K562 (cell line): ENCODE results near the gene ADGRA3.

Source experiments
- ARNT ChIP-seq, 2 experiments: fragments of 450-650 bp; IDR thresholded peaks; 2 replicates each; pipeline ENCODE4 v1.6.1; 2016; ENCODE audit warnings: mild to moderate bottlenecking in 1 of 2
- POLR2G ChIP-seq: fragments of 200-400 bp; formaldehyde crosslinking; IDR thresholded peaks from 2 replicates; pipeline ENCODE4 v1.6.1; 2017; ENCODE audit warnings: low read depth, mild to moderate bottlenecking, antibody characterized with exemption, low read length, moderate library complexity
- RBM17 ChIP-seq: fragments of 200-400 bp; formaldehyde crosslinking; IDR thresholded peaks from 2 replicates; pipeline ENCODE4 v1.6.1; 2017; ENCODE audit warnings: low read depth, mild to moderate bottlenecking, low read length, borderline replicate concordance
- TCF7 ChIP-seq: sonication (generic); IDR thresholded peaks from 2 replicates; pipeline ENCODE4 v1.6.1; 2016; ENCODE audit warnings: antibody characterized with exemption, borderline replicate concordance
- ZNF347 ChIP-seq: fragments of 450-650 bp; formaldehyde crosslinking; IDR thresholded peaks from 2 replicates; pipeline ENCODE4 v1.4.0; 2020; ENCODE audit warnings: low read depth, mild to moderate bottlenecking, moderate library complexity
- ZNF695 ChIP-seq: fragments of 450-650 bp; formaldehyde crosslinking; IDR thresholded peaks from 2 replicates; pipeline ENCODE4 v1.4.0; 2020; ENCODE audit warnings: mild to moderate bottlenecking, moderate library complexity
- ZSCAN29 ChIP-seq: fragments of 450-650 bp; IDR thresholded peaks from 2 replicates; pipeline ENCODE4 v1.6.1; 2017

GRCh38 chr4:22343606-22344005 is 172.3 kb downstream of the ADGRA3 start:
- TF ChIP-seq TCF7 (no peak), ZSCAN29 (no peak), RBM17 (no peak), ARNT (IDR thresholded peaks at IDR 0.05) (no peak), ZNF695 (CRISPR knock-in tag) (no peak), POLR2G (no peak), ZNF347 (CRISPR knock-in tag) (no peak)
